ENCODE measurements around the gene KLHL12. TPM values are rescaled to one million over a fixed set of nuclear protein-coding genes. Genes with fewer than 3 reads are reported as not detected.

KLHL12 gene
- polyA plus RNA-seq, 2 donors = 10.7 to 11.5 TPM

- Histone ChIP-seq H3K4me3 (ENCODE audit: low read depth in 1 of 2, low read length in 2 of 2) (peak overlapping the region in 1 of 2 donors; percentile 16), H3K9me3 (ENCODE audit: control insufficient read depth in 2 of 2, insufficient read depth in 1 of 2, low read depth in 1 of 2, low read length in 1 of 2) (no peaks in the 10 kb centered on the region), H3K36me3 (ENCODE audit: control insufficient read depth in 2 of 2, insufficient read depth in 2 of 2, low read length in 1 of 2) (peaks cover 12 to 13% of the 10 kb centered on the region in 2 donors), H3K27ac (ENCODE audit: low read depth in 2 of 2, low read length in 1 of 2) (peak overlapping the region; percentile 82 to 88), H3K4me1 (ENCODE audit: control insufficient read depth in 2 of 2, insufficient read depth in 2 of 2, low read length in 1 of 2) (peaks cover 6 to 20% of the 10 kb centered on the region in 2 donors), H3K27me3 (ENCODE audit: control insufficient read depth in 1 of 2, insufficient read depth in 2 of 2, low read length in 2 of 2) (no peaks in the 10 kb centered on the region)
- 56 to 66% methylated on average over 6 of the region's 6 CpGs for WGBS, 2 donors
Measured at GRCh38 chr1:202964791-202965410, 37.9 kb upstream of the KLHL12 start.

- Histone ChIP-seq H3K27me3 (ENCODE audit: control insufficient read depth in 1 of 2, insufficient read depth in 2 of 2, low read length in 2 of 2) (no peaks in the 10 kb centered on the region), H3K4me3 (ENCODE audit: low read depth in 1 of 2, low read length in 2 of 2) (no peak overlapping the region)
Measured at GRCh38 chr1:202961220-202961880, 34.3 kb upstream of the KLHL12 start.

GRCh38 chr1:202959276-202959620 lies 32.2 kb upstream of the KLHL12 start:
- WGBS, 2 donors = 37 to 44% methylated on average over 1 of the region's 1 CpG
- no peak overlapping the region for H3K27ac ChIP-seq (ENCODE audit: low read depth in 2 of 2, low read length in 1 of 2)
- H3K27me3 ChIP-seq (ENCODE audit: control insufficient read depth in 1 of 2, insufficient read depth in 2 of 2, low read length in 2 of 2) = no peaks in the 10 kb centered on the region
- peaks cover 0 to 2% of the 10 kb centered on the region in 2 donors for H3K4me1 ChIP-seq (ENCODE audit: control insufficient read depth in 2 of 2, insufficient read depth in 2 of 2, low read length in 1 of 2)
- peaks cover 9 to 10% of the 10 kb centered on the region in 2 donors for H3K36me3 ChIP-seq (ENCODE audit: control insufficient read depth in 2 of 2, insufficient read depth in 2 of 2, low read length in 1 of 2)
- no peak overlapping the region for H3K4me3 ChIP-seq (ENCODE audit: low read depth in 1 of 2, low read length in 2 of 2)
- H3K9me3 ChIP-seq (ENCODE audit: control insufficient read depth in 2 of 2, insufficient read depth in 1 of 2, low read depth in 1 of 2, low read length in 1 of 2) = no peaks in the 10 kb centered on the region

More at GRCh38 chr1:202961220-202961880, 34.3 kb upstream of the KLHL12 start:
- Histone ChIP-seq H3K4me1 (ENCODE audit: control insufficient read depth in 2 of 2, insufficient read depth in 2 of 2, low read length in 1 of 2) (peaks cover 6 to 14% of the 10 kb centered on the region in 2 donors), H3K9me3 (ENCODE audit: control insufficient read depth in 2 of 2, insufficient read depth in 1 of 2, low read depth in 1 of 2, low read length in 1 of 2) (no peaks in the 10 kb centered on the region), H3K36me3 (ENCODE audit: control insufficient read depth in 2 of 2, insufficient read depth in 2 of 2, low read length in 1 of 2) (peaks cover 12 to 13% of the 10 kb centered on the region in 2 donors), H3K27ac (ENCODE audit: low read depth in 2 of 2, low read length in 1 of 2) (no peak overlapping the region)
- 89 to 92% methylated on average over 5 of the region's 5 CpGs for WGBS, 2 donors

GRCh38 chr1:202958544-202959275 lies 31.7 kb upstream of the KLHL12 start:
- Histone ChIP-seq H3K9me3 (ENCODE audit: control insufficient read depth in 2 of 2, insufficient read depth in 1 of 2, low read depth in 1 of 2, low read length in 1 of 2) (no peaks in the 10 kb centered on the region), H3K27ac (ENCODE audit: low read depth in 2 of 2, low read length in 1 of 2) (peak overlapping the region; percentile 93 to 97), H3K27me3 (ENCODE audit: control insufficient read depth in 1 of 2, insufficient read depth in 2 of 2, low read length in 2 of 2) (no peaks in the 10 kb centered on the region), H3K4me3 (ENCODE audit: low read depth in 1 of 2, low read length in 2 of 2) (peak overlapping the region; percentile 91 to 99), H3K4me1 (ENCODE audit: control insufficient read depth in 2 of 2, insufficient read depth in 2 of 2, low read length in 1 of 2) (peaks cover 0 to 2% of the 10 kb centered on the region in 2 donors), H3K36me3 (ENCODE audit: control insufficient read depth in 2 of 2, insufficient read depth in 2 of 2, low read length in 1 of 2) (peaks cover 8 to 9% of the 10 kb centered on the region in 2 donors)
- WGBS, 2 donors = 8 to 11% methylated on average over 10 of the region's 10 CpGs

GRCh38 chr1:202957733-202958543 lies 30.9 kb upstream of the KLHL12 start, which contains the start of gene ADIPOR1:
Gene ADIPOR1, minus strand, starts transcription at chr1:202958312. Its CDS starts 7,242 bp downstream, at chr1:202951070.
- peaks cover 4 to 6% of the 10 kb centered on the region in 2 donors for H3K36me3 ChIP-seq (ENCODE audit: control insufficient read depth in 2 of 2, insufficient read depth in 2 of 2, low read length in 1 of 2)
- H3K27me3 ChIP-seq (ENCODE audit: control insufficient read depth in 1 of 2, insufficient read depth in 2 of 2, low read length in 2 of 2) = no peaks in the 10 kb centered on the region
- H3K4me3 ChIP-seq (ENCODE audit: low read depth in 1 of 2, low read length in 2 of 2) = peak within 1 kb of the TSS; percentile 91 to 99
- peak within 1 kb of the TSS; percentile 97 for H3K27ac ChIP-seq (ENCODE audit: low read depth in 2 of 2, low read length in 1 of 2)
- H3K4me1 ChIP-seq (ENCODE audit: control insufficient read depth in 2 of 2, insufficient read depth in 2 of 2, low read length in 1 of 2) = peaks cover 0 to 2% of the 10 kb centered on the region in 2 donors
- WGBS, 2 donors = 0 to 1% methylated on average over 72 to 86 of the region's 86 CpGs
- no peaks in the 10 kb centered on the region for H3K9me3 ChIP-seq (ENCODE audit: control insufficient read depth in 2 of 2, insufficient read depth in 1 of 2, low read depth in 1 of 2, low read length in 1 of 2)

GRCh38 chr1:202956969-202957368 lies 29.9 kb upstream of the KLHL12 start:
- 46 to 48% methylated on average over 6 of the region's 6 CpGs for WGBS, 2 donors
- no peaks in the 10 kb centered on the region for H3K27me3 ChIP-seq (ENCODE audit: control insufficient read depth in 1 of 2, insufficient read depth in 2 of 2, low read length in 2 of 2)
- H3K4me3 ChIP-seq (ENCODE audit: low read depth in 1 of 2, low read length in 2 of 2) = peak overlapping the region; percentile 91 to 99
- H3K4me1 ChIP-seq (ENCODE audit: control insufficient read depth in 2 of 2, insufficient read depth in 2 of 2, low read length in 1 of 2) = peaks cover 0 to 2% of the 10 kb centered on the region in 2 donors
- H3K36me3 ChIP-seq (ENCODE audit: control insufficient read depth in 2 of 2, insufficient read depth in 2 of 2, low read length in 1 of 2) = no peaks in the 10 kb centered on the region
- peak overlapping the region; percentile 53 to 97 for H3K27ac ChIP-seq (ENCODE audit: low read depth in 2 of 2, low read length in 1 of 2)
- no peaks in the 10 kb centered on the region for H3K9me3 ChIP-seq (ENCODE audit: control insufficient read depth in 2 of 2, insufficient read depth in 1 of 2, low read depth in 1 of 2, low read length in 1 of 2)

GRCh38 chr1:202954057-202954745 lies 27.2 kb upstream of the KLHL12 start:
- Histone ChIP-seq H3K27me3 (ENCODE audit: control insufficient read depth in 1 of 2, insufficient read depth in 2 of 2, low read length in 2 of 2) (no peaks in the 10 kb centered on the region), H3K4me1 (ENCODE audit: control insufficient read depth in 2 of 2, insufficient read depth in 2 of 2, low read length in 1 of 2) (peaks cover 0 to 2% of the 10 kb centered on the region in 2 donors), H3K27ac (ENCODE audit: low read depth in 2 of 2, low read length in 1 of 2) (peak overlapping the region; percentile 47 to 71), H3K36me3 (ENCODE audit: control insufficient read depth in 2 of 2, insufficient read depth in 2 of 2, low read length in 1 of 2) (peaks cover 4% of the 10 kb centered on the region in 2 donors), H3K9me3 (ENCODE audit: control insufficient read depth in 2 of 2, insufficient read depth in 1 of 2, low read depth in 1 of 2, low read length in 1 of 2) (no peaks in the 10 kb centered on the region), H3K4me3 (ENCODE audit: low read depth in 1 of 2, low read length in 2 of 2) (peak overlapping the region in 1 of 2 donors; percentile 32)
- WGBS, 2 donors = 36 to 52% methylated on average over 6 of the region's 6 CpGs

GRCh38 chr1:202953392-202953791 lies 26.4 kb upstream of the KLHL12 start:
- Histone ChIP-seq H3K4me1 (ENCODE audit: control insufficient read depth in 2 of 2, insufficient read depth in 2 of 2, low read length in 1 of 2) (peaks cover 0 to 2% of the 10 kb centered on the region in 2 donors), H3K4me3 (ENCODE audit: low read depth in 1 of 2, low read length in 2 of 2) (no peak overlapping the region), H3K27me3 (ENCODE audit: control insufficient read depth in 1 of 2, insufficient read depth in 2 of 2, low read length in 2 of 2) (no peaks in the 10 kb centered on the region), H3K27ac (ENCODE audit: low read depth in 2 of 2, low read length in 1 of 2) (peak overlapping the region; percentile 27 to 46), H3K36me3 (ENCODE audit: control insufficient read depth in 2 of 2, insufficient read depth in 2 of 2, low read length in 1 of 2) (peaks cover 6 to 7% of the 10 kb centered on the region in 2 donors), H3K9me3 (ENCODE audit: control insufficient read depth in 2 of 2, insufficient read depth in 1 of 2, low read depth in 1 of 2, low read length in 1 of 2) (no peaks in the 10 kb centered on the region)
